ENCODE results near the gene SLC2A3.
"Not testable (repeated sequence)": the region's sequence is repeated elsewhere in the genome, so short reads cannot be mapped to it uniquely, and the experiment has no call there.

The SLC2A3 gene

DNA sequence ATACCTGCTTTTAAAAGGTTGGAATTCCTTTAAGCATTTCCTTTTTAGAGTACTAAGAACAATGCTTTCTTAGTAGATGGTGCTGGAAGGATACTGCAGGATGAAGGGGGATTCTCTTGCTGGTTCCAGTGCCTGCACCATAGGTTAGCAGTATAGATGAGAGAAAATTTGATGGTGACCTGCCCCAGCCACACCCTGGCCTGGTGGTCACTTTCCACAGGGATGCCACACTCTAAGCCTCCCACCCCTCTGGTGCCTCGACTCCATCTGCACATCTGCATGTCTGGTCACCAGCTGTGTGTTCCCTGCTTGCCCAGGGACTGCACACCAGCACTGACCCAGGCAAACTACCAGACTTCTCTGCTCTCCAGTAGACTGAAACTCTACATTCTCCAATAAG, 19.1 kb downstream of the SLC2A3 start:
- DNase-seq (ENCODE audit: low read depth, low spot score), result no peak

DNA sequence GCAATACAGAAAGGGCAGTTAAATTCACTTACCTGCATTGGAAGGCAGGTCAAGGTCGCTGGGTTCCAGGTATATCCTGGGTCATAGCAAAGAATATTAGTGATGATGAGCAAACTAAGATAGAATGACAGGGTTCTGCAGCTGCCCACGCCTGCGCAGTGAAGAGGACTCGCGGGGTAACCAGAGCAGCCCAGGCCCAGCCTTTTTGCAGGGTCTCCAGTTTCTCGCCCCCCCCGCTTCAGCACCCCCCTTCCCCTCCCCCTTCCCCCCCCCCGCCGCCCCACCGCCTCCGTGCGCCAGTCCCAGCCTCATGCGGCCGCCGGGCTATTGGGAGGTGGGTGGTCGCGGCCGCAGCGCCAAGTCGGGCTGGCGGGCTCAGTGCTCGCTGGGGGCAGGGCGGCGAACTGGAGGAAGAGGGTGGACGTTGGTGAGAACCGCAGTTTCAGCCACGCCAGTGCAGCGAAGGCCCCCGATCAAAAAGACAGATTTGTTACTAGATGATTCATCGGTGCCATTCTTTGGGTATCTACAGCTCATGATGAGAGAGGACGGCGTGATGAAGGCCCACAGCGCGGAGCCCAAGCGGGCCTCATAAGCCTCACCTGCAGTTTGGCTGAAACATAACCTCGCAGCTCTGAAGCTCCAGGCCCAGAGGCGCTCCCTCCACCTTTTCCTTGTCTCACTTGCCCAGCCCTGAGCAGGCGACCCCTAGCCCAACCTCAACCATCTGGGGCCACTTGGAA, 20.2 kb downstream of the SLC2A3 start:
- no peak for DNase-seq (ENCODE audit: low read depth, low spot score)

DNA sequence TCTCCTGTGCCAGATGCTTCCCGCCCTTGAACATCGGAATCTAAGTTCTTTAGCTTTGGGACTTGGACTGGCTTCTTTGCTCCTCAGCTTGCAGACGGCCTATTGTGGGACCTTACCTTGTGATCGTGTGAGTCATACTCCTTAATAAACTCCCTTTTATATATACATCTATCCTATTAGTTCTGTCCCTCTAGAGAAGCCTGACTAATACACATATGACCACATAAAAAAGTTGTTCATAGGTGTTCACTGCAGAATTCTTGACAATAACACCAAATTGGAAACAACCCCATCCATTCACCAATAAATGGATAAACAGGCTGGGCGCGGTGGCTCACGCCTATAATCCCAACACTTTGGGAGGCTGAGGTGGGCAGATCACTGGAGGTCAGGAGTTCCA, 25.9 kb downstream of the SLC2A3 start:
- not testable (repeated sequence) for DNase-seq (ENCODE audit: low read depth, low spot score)

DNA sequence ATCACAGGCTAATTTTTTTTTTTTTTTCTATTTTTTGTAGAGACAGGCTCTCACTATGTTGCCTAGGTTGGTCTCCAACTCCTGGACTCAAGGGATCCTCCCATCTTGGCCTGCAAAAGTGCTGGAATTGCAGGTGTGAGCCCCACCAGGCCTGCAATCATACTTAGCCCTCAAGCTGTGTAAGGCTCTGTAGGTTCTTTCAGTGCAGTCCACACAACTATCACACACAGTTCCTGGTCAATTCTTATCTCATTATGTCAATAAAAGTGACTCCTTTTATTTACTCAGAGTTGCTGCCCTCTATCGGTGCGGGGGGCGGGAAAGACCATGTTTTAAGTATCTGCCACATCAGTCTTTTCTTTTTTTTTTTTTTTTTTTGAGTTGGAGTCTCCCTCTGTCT, 29.0 kb downstream of the SLC2A3 start:
- peak; percentile 33 for DNase-seq (ENCODE audit: low read depth, low spot score)

DNA sequence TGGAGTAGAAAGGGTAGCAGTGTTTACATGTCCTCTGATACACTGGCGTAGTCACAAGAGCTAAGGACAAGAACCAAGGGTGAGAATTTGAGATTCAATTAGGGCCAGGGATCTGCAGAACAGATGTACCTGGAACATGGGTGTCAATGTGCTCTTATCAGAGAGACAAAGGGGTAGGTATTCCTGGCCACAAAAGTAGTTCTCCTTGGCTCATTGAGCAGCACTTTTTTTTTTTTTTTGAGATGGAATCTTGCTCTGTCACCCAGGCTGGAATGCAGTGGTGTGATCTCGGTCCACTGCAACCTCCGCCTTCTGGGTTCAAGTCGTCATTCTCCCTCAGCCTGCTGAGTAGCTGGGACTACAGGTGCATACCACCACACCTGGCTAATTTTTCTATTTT, 29.7 kb downstream of the SLC2A3 start:
- DNase-seq (ENCODE audit: low read depth, low spot score), result not testable (repeated sequence)

DNA sequence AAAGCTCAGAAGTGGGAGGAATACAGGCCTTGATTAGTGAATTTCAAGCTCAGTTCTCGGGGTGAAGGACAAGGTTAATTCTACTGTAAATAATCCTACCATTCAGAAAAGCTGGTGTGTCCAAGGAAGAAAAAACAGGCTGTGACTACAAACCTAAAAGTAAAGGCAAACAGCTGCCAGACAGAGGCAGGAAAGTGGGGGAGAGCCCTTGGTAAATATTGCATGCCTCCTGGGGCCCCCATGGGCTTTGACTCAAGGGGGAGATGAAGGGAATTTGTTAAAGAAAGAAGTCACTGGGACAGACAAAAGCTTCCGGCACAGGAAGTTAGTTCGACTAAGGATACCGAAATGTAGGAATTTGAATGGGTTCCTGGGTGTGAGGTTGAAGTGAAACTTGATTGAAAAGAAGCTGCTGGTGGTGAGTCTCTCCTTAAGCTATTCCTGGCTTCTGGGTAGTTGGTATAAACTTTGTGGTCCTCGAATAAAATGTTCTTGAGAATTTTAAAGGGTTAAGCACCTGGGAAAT, 30.3 kb downstream of the SLC2A3 start:
- DNase-seq (ENCODE audit: low read depth, low spot score), result not testable (repeated sequence)

DNA sequence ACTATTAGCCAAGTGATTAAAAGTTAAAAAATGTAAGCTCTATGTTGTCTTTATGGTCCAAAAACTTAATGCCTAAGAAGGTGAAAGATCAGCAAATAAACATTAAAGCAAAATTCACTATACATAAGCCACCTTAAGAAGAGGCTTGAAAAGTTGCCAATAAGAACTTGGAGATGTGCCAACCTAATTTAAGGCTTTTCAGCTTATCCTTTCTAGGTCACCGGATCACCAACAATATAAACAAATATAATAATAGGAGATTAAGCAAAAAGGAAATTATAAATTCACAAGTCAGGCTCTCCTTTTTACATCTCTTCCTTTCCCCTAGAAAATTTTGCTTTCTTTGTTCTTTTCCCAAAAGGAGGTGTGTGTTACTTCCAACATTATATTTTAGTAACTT, 30.9 kb downstream of the SLC2A3 start:
- no peak for DNase-seq (ENCODE audit: low read depth, low spot score)

DNA sequence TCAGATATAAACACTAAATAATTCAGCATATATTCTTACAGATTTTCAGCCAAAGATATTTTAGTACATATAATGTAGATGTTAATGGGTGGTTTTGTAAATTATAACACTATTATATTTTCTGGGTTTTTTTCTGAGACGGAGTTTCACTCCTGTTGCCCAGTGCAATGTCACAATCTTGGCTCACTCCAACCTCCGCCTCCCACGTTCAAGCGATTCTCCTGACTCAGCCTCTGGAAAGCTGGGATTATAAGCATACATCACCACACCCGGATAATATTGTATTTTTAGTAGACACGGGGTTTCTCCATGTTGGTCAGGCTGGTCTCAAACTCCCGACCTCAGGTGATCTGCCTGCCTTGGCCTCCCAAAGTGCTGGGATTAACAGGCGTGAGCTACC, 33.6 kb downstream of the SLC2A3 start:
- not testable (repeated sequence) for DNase-seq (ENCODE audit: low read depth, low spot score)

DNA sequence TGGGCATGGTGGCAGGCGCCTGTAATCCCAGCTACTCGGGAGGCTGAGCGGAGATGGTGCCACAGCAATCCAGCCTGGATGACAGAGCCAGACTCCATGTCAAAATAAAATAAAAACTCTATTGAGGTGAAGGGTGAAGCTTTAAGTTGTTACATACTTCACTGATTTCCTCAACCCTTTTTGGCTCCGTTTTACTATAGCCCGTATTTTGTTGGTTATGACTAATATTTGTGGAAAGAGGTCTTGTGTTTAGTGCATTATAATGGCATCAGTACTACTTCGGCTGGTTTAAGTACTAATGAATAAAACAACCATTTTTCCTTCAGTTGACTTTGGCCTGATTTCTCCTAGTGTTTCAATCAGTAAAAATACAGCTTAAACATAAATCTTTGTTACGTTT, 36.2 kb downstream of the SLC2A3 start:
- no peak for DNase-seq (ENCODE audit: low read depth, low spot score)

DNA sequence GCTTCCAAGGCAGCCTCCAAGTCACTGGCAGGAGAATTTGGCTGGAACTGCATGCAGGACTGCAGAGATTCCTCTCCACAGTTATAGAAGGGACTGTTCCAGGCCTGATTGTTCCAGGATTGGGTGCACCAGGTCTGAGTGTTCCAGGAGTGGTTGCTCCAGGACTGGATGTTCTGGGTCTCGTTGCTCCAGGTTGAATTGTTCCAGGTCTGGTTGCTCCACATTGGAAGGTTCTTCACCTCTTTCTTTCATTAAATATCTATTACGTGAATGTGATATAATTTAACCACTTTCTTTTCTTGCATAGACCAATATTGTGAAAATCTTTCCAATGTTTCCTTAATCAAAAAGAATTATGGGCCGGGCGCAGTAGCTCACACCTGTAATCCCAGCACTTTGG, 39.3 kb downstream of the SLC2A3 start:
- not testable (repeated sequence) for DNase-seq (ENCODE audit: low read depth, low spot score)

DNA sequence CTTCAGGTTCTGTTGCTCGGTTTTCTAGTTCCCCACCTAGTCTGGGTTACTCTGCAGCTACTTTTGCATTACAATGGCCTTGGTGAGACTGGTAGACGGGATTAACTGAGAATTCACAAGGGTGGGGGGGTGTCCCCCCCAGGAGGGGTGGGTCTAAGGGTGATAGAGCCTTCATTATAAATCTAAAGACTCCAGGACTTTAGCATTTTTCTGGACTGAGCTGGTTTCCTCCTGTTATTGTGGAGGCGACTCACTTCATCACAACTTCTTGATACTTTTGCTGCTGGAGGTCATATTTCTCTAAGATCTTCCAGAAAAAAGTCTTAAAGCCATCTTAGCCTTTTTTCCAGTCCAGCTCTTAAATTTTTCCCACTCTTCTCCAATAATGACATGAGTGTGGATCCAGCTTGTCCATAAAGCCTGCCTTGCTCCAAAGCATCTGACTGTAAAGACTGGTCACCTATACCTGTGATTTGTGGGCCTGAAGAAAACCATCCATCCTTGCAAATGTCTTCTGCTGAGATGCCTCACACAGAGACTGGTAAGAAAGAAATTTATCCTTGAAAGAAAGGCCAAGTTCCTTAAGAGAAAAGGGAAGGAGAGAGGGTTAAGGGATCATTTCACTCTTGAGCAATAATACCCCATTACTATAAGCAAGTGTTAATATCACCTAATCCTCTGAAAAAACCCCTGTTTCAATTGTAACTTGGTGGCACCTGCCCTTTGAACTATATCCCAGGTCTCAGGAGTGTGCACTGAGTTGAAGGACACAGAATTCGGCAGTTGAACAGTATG, 43.6 kb downstream of the SLC2A3 start:
- DNase-seq (ENCODE audit: low read depth, low spot score), result no peak

DNA sequence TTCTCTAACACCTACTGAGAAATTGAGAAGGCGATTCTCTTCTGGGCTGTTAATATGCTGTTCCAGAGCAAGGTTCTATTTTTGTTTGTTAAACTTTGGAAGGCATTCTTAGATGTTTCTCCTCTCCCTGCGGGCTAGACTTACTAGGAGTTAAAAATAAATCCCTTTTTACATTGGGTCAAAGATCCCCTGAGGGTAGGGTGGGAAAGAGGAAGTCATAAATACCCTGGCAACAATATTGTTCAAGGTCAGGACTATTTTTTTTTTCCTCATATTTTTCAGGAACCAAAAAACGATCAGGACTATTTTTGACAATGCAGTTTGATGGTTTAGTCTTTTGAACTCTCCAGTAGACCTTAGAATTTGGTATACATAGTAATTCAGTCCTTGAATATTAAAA, 51.3 kb downstream of the SLC2A3 start:
- no peak for DNase-seq (ENCODE audit: low read depth, low spot score)

DNA sequence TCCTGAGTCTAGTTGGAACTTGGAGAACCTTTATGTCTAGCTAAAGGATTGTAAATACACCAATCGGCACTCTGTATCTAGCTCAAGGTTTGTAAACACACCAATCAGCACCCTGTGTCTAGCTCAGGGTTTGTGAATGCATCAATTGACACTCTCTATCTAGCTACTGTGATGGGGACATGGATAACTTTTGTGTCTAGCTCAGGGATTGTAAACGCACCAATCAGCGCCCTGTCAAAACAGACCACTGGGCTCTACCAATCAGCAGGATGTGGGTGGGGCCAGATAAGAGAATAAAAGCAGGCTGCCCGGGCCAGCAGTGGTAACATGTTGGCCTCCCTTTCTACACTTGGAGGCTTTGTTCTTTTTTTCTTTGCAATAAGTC, 54.3 kb downstream of the SLC2A3 start:
- not testable (repeated sequence) for DNase-seq (ENCODE audit: low read depth, low spot score)

DNA sequence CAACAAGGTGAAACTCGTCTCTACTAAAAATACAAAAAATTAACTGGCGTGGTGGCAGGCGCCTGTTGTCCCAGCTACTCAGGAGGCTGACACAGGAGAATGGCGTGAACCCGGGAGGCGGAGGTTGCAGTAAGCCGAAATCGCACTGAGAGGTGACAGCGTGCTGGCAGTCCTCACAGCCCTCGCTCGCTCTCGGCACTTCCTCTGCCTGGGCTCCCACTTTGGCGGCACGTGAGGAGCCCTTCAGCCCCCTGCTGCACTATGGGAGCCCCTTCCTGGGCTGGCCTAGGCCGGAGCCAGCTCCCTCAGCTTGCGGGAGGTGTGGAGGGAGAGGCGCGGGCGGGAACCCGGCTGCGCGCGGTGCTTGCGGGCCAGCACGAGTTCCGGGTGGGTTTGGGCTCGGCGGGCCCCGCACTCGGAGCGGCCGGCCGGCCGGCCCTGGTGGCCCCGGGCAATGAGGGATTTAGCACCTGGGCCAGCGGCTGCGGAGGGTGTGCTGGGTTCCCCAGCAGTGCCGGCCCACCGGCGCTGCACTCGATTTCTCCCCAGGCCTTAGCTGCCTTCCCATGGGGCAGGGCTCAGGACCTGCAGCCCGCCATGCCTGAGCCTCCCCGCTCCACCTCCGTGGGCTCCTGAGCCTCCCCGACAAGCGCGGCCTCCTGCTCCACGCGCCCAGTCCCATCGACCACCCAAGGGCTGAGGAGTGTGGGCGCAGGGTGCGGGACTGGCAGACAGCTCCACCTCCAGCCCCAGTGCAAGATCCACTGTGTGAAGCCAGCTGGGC, 54.8 kb downstream of the SLC2A3 start:
- not testable (repeated sequence) for DNase-seq (ENCODE audit: low read depth, low spot score)

DNA sequence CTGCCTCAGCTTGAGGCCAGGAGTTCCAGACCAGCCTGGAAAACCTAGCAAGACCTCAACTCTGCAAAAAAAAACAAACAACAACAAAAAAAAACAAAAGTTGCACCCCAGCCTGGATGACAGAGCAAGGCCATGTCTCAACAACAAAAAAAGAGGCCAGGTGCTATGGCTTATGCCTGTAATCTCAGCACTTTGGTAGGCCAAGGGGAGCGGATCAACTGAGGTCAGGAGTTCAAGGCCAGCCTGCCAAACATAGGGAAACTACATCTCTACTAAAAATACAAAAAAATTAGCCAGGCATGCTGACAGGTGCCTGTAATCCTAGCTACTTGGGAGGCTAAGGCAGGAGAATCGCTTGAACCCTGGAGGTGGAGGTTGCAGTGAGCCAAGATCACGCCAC, 56.7 kb downstream of the SLC2A3 start:
- no peak for DNase-seq (ENCODE audit: low read depth, low spot score)

DNA sequence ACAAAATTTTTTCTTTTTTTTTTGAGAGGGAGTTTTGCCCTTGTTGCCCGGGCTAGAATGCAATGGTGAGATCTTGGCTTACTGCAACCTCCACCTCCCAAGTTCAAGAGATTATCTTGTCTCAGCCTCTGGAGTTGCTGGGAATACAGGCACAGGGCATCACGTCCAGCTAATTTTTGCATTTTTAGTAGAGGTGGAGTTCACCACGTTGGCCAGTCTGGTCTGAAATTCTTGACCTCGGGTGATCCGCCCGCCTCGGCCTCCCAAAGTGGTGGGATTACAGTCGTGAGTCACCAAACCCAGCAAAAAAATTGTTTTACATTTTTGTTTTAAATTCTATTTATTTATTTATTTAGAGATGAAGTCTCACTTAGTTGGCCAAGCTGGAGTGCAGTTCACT, 58.6 kb downstream of the SLC2A3 start:
- DNase-seq (ENCODE audit: low read depth, low spot score), result no peak

DNA sequence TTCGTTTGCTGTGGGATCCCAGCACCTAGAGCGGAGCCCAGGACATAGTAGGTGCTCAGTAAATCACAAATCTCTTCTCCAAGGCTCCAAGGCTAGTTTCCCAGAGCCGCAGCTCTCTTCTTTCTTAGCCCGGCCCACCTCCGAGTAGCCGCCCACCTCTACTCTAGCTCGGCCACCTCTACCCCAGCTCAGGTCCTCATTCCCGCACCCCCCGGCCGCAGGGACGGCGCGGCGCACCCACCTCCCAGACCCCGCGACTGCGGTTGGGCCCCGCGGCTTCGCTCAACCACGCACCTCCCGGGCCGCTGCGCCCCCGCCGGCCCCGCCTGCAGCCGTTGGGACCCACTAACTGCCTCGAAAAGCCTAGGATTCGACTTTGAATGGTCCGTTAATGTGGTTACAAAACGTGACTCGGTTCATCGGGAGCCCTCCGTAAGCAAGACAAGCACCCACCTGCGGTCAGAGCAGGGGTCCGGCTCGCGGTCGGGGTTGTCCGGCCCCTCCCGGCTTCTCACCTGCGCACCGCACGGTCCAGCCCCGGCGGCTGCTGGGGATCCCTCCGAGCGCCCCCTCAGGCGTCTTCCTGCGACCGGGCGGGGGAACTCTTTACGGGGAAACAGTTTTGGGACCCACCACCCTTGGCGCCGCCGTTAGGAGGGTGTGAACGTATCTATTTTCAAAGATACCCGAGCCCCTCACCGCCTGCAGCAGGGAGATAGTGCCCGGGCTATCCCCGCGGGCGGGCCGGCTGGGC, 63.2 kb downstream of the SLC2A3 start, which contains the start of gene SLC2A14:
Gene SLC2A14, minus strand, starts transcription at position 350 of the 754 bp plus-strand sequence. CDS start 3,035 bp downstream, outside the sequence.
- DNase-seq (ENCODE audit: low read depth, low spot score), result no peak

DNA sequence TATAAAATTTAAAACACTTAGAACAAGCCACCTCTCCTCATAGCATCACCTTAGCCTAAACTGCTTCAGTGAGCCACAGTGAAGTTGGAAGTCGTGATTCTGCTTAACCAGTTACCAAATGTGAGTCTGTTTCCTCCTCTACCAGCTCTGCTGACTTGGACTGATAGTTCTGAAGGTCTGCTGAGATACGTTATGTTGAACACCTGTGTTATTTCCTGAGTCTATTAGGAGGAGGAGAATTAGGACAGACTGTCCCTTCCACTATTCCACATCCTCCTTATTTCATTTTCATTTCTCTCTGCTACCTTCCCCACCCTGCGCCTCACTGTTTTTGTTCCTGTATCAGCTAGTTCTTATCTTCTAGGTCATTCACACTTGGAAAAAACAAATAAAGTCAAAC, 65.7 kb downstream of the SLC2A3 start:
- DNase-seq (ENCODE audit: low read depth, low spot score), result no peak
